H1 (cell line): Measurements from ENCODE around the gene PLBD2. TPM values are rescaled to one million over a fixed set of nuclear protein-coding genes. Genes with fewer than 3 reads are reported as not detected.

ENCODE experiments used
- CTCF ChIA-PET: fragments of 300-600 bp; sonication (Branson Sonifier 250); formaldehyde crosslinking; loops from one replicate; lab custom pipeline; 2021; ENCODE audit not compliant: partially characterized antibody; lab: Charles Lee
- POLR2A ChIA-PET: fragments of 300-600 bp; sonication (Branson Sonifier 250); formaldehyde crosslinking; loops from one replicate; lab custom pipeline; 2021; ENCODE audit warnings: inconsistent platforms; ENCODE audit not compliant: partially characterized antibody; lab: Charles Lee
- DNase-seq, 2 experiments: peaks; one replicate each; pipeline versions ENCODE4 v3.0.0 to v3.0.0-alpha.2; 2010 to 2022; ENCODE audit warnings: low spot score in 2 of 2, low read depth in 1 of 2, mixed read lengths in 1 of 2
- FAIRE-seq: peaks from 2 replicates; lab custom pipeline; 2011; peaks lifted over from hg19 to GRCh38; lab: Jason Lieb, UNC
- H2AFZ ChIP-seq: 2 replicates; pipeline ENCODE4 v1.8.1; 2012; ENCODE audit warnings: low read length, inconsistent platforms
- H2AK5ac ChIP-seq: 2 replicates; pipeline ENCODE4 v1.6.1; 2013; ENCODE audit warnings: low read depth, low read length
- H2BK120ac ChIP-seq: replicated peaks from 2 replicates; pipeline ENCODE3; 2013; ENCODE audit warnings: low read depth, low read length, inconsistent platforms
- H2BK12ac ChIP-seq: 2 replicates; pipeline ENCODE4 v1.6.1; 2013; ENCODE audit warnings: low read depth, low read length
- H2BK15ac ChIP-seq: 2 replicates; pipeline ENCODE4 v1.6.1; 2013; ENCODE audit warnings: low read length
- H2BK20ac ChIP-seq: 2 replicates; pipeline ENCODE4 v1.6.1; 2013; ENCODE audit warnings: low read length
- H2BK5ac ChIP-seq: 2 replicates; pipeline ENCODE4 v1.6.1; 2013; ENCODE audit warnings: low read depth, low read length
- H3K14ac ChIP-seq: 2 replicates; pipeline ENCODE4 v1.6.1; 2013; ENCODE audit warnings: inconsistent platforms; ENCODE audit not compliant: insufficient read length
- H3K18ac ChIP-seq: 2 replicates; pipeline ENCODE4 v1.6.1; 2013; ENCODE audit warnings: low read length; ENCODE audit errors: extremely low read depth
- H3K23ac ChIP-seq: 2 replicates; pipeline ENCODE4 v1.6.1; 2013; ENCODE audit warnings: inconsistent platforms; ENCODE audit not compliant: insufficient read length
- H3K23me2 ChIP-seq: 2 replicates; pipeline ENCODE4 v1.6.1; 2013; ENCODE audit warnings: low read depth, low read length
- H3K27ac ChIP-seq: 2 replicates; pipeline ENCODE4 v1.6.1; 2011; ENCODE audit warnings: low read depth, low read length, inconsistent platforms
- H3K27me3 ChIP-seq, 4 experiments: replicated peaks in 1 of 4; 1 replicate in 1 of 4; 2 replicates in 3 of 4; pipeline versions ENCODE4 v1.6.1 to v1.8.1; 2011 to 2013; ENCODE audit warnings: low read length in 3 of 4, mild to moderate bottlenecking in 3 of 4, inconsistent platforms in 2 of 4, mixed read lengths in 2 of 4, moderate library complexity in 1 of 4; ENCODE audit not compliant: control insufficient read depth in 3 of 4, insufficient read depth in 3 of 4; ENCODE audit errors: extremely low read depth in 1 of 4
- H3K36me3 ChIP-seq, 4 experiments: 2 replicates each; pipeline versions ENCODE4 v1.6.1 to v1.8.1; 2011 to 2013; ENCODE audit warnings: mild to moderate bottlenecking in 4 of 4, low read length in 3 of 4, moderate library complexity in 2 of 4, control low read depth in 1 of 4, inconsistent platforms in 1 of 4; ENCODE audit not compliant: insufficient read depth in 4 of 4, control insufficient read depth in 2 of 4
- H3K4ac ChIP-seq: replicated peaks from 2 replicates; pipeline ENCODE3; 2013; ENCODE audit warnings: low read length, low read depth, mixed read lengths, inconsistent platforms; ENCODE audit not compliant: insufficient read length
- H3K4me1 ChIP-seq, 4 experiments: replicated peaks in 1 of 4; 1 replicate in 1 of 4; 2 replicates in 3 of 4; pipeline versions ENCODE4 v1.6.1 to v1.8.1; 2011 to 2013; ENCODE audit warnings: low read length in 3 of 4, inconsistent platforms in 2 of 4, mixed read lengths in 1 of 4; ENCODE audit not compliant: insufficient read depth in 4 of 4, control insufficient read depth in 3 of 4
- H3K4me2 ChIP-seq, 2 experiments: 2 replicates each; pipeline versions ENCODE4 v1.6.1 to v1.8.1; 2011 to 2013; ENCODE audit warnings: low read depth in 2 of 2, low read length in 2 of 2, control low read depth in 1 of 2, inconsistent platforms in 1 of 2, mild to moderate bottlenecking in 1 of 2; ENCODE audit not compliant: insufficient read depth in 1 of 2
- H3K4me3 ChIP-seq, 4 experiments: fragments of 200-600, 300-600 bp in 1 of 4; sonication (generic), shearing (Covaris generic), sonication (Bioruptor Twin) in 1 of 4; 2 replicates each; pipeline versions ENCODE4 v1.5.1 to v1.8.1; 2011 to 2016; ENCODE audit warnings: low read length in 4 of 4, low read depth in 3 of 4, control low read depth in 2 of 4, inconsistent platforms in 2 of 4, mild to moderate bottlenecking in 2 of 4, mixed read lengths in 1 of 4, moderate library complexity in 1 of 4; ENCODE audit not compliant: insufficient read depth in 2 of 4; ENCODE audit errors: extremely low read depth in 1 of 4
- H3K56ac ChIP-seq: replicated peaks from 2 replicates; pipeline ENCODE3; 2013; ENCODE audit warnings: low read depth, mild to moderate bottlenecking, mixed read lengths, low read length, inconsistent platforms; ENCODE audit not compliant: insufficient read length
- H3K79me1 ChIP-seq: 2 replicates; pipeline ENCODE4 v1.6.1; 2013; ENCODE audit warnings: low read depth, low read length, control low read depth
- H3K79me2 ChIP-seq, 2 experiments: 2 replicates each; pipeline versions ENCODE4 v1.6.1 to v1.8.1; 2012 to 2013; ENCODE audit warnings: low read length in 2 of 2, mild to moderate bottlenecking in 2 of 2, inconsistent platforms in 1 of 2; ENCODE audit not compliant: insufficient read depth in 2 of 2, control insufficient read depth in 1 of 2
- H3K9ac ChIP-seq, 4 experiments: replicated peaks in 1 of 4; 1 replicate in 1 of 4; 2 replicates in 3 of 4; pipeline versions ENCODE4 v1.6.1 to v1.8.1; 2011 to 2013; ENCODE audit warnings: low read depth in 3 of 4, low read length in 3 of 4, control low read depth in 2 of 4, mild to moderate bottlenecking in 2 of 4, moderate library complexity in 2 of 4, inconsistent platforms in 1 of 4; ENCODE audit errors: extremely low read depth in 1 of 4
- H3K9me3 ChIP-seq, 2 experiments: 2 replicates each; pipeline versions ENCODE4 v1.6.1 to v1.8.1; 2012 to 2013; ENCODE audit warnings: mild to moderate bottlenecking in 2 of 2, moderate library complexity in 2 of 2, control low read depth in 1 of 2, inconsistent platforms in 1 of 2, low read depth in 1 of 2, low read length in 1 of 2, mixed read lengths in 1 of 2; ENCODE audit not compliant: insufficient read depth in 2 of 2
- H4K20me1 ChIP-seq, 2 experiments: replicated peaks in 1 of 2; 2 replicates each; pipeline versions ENCODE3 to v1.8.1; 2011 to 2013; ENCODE audit warnings: inconsistent platforms in 2 of 2, low read length in 2 of 2, mild to moderate bottlenecking in 1 of 2; ENCODE audit not compliant: insufficient read depth in 2 of 2, control insufficient read depth in 1 of 2
- H4K5ac ChIP-seq: 2 replicates; pipeline ENCODE4 v1.6.1; 2013; ENCODE audit warnings: low read length, low read depth, mixed read lengths, inconsistent platforms; ENCODE audit not compliant: insufficient read length
- H4K8ac ChIP-seq: 2 replicates; pipeline ENCODE4 v1.8.0; 2013; ENCODE audit warnings: mild to moderate bottlenecking, moderate library complexity, low read length, inconsistent platforms; ENCODE audit not compliant: insufficient read depth; ENCODE audit errors: extremely low read depth
- H4K91ac ChIP-seq: replicated peaks from 2 replicates; pipeline ENCODE3; 2013; ENCODE audit warnings: low read length, mixed read lengths, inconsistent platforms; ENCODE audit not compliant: insufficient read length
- ASH2L ChIP-seq: fragments of 200-600, 300-600 bp; sonication (generic); IDR thresholded peaks from one replicate; pipeline ENCODE4 v1.7.1; 2017; ENCODE audit warnings: low read length
- SIRT6 ChIP-seq: IDR thresholded peaks from one replicate; pipeline ENCODE4 v1.7.1; 2012; ENCODE audit warnings: low read length, inconsistent platforms
- WGBS, 2 experiments: shearing (Covaris generic) in 1 of 2; methylation state at CpG; one replicate each; pipeline versions ENCODE4 v1.1.6 to v1.1.7; 2013 to 2015; ENCODE audit warnings: low lambda C conversion rate in 2 of 2, mixed read lengths in 2 of 2, inconsistent platforms in 1 of 2, low coverage in 1 of 2, missing lambda C conversion rate in 1 of 2; ENCODE audit not compliant: insufficient replicate concordance in 2 of 2, insufficient coverage in 1 of 2, insufficient read length in 1 of 2; ENCODE audit errors: extremely low coverage in 1 of 2, missing lambda C conversion rate in 1 of 2; 5-methylcytosine and 5-hydroxymethylcytosine counted together
- polyA plus RNA-seq, 7 experiments: library from polyadenylated mRNA; depleted of rRNA in 3 of 7; stranded (reverse) in 5 of 7; unstranded in 2 of 7; fragments of >200 nt in 5 of 7; fragments of 200-250 nt in 2 of 7; gene quantifications; 1 replicate in 5 of 7; 2 replicates in 1 of 7; 4 replicates in 1 of 7; pipeline versions ENCODE4 v1.2.1 to v1.2.3, GENCODE V29; 2011 to 2013; ENCODE audit warnings: missing spikeins in 2 of 7, mixed read lengths in 2 of 7
- total RNA-seq: library from RNA; stranded (reverse); fragmentation: NEBNext Ultra II Directional; extraction: Animal tissue kit (Norgen Biotek cat#: 25700); gene quantifications from 2 replicates; pipeline ENCODE4 v1.2.1, GENCODE V29; 2021

PLBD2 gene
- total and polyA plus RNA-seq, 2 of the 8 experiments (the other 6 are each of a cell fraction or from before 2014, with no cell fraction given), result 16.8 to 33.5 TPM

GRCh38 chr12:113333877-113334785 is 24.3 kb upstream of the PLBD2 start:
- Histone ChIP-seq H3K56ac (no peak overlapping the region), H3K9ac (peak overlapping the region in 2 of 4 experiments; percentile 13 to 57; a peak in 5 of 7 replicates), H2AK5ac (no peak overlapping the region), H2BK120ac (no peak overlapping the region), H3K4me1 (peaks cover 0 to 5% (median 1%) of the 10 kb centered on the region in 4 experiments; a peak in 3 of 7 replicates), H3K27me3 (peaks cover 0 to 11% (median 9%) of the 10 kb centered on the region in 4 experiments; a peak in 5 of 7 replicates), H2AFZ (0 out of 2 replicates have a peak overlapping the region, but pooled peaks have one; percentile 15), H4K20me1 (peaks cover 0 to 1% of the 10 kb centered on the region in 2 experiments), H2BK15ac (no peak overlapping the region), H3K9me3 (no peaks in the 10 kb centered on the region), H3K79me1 (no peaks in the 10 kb centered on the region), H2BK20ac (no peak overlapping the region), H3K4ac (no peak overlapping the region), H4K91ac (no peak overlapping the region), H3K36me3 (no peaks in the 10 kb centered on the region), H2BK5ac (no peak overlapping the region), H4K8ac (no peak overlapping the region), H2BK12ac (no peak overlapping the region)
- FAIRE-seq, result no peak
- WGBS, 2 experiments, result 57% methylated on average over 27 of the region's 27 CpGs; no CpG with 5 or more reads in 1 of the 2 experiments
- CTCF ChIA-PET, result interaction anchor here (0.6 to 1.2 kb wide), 2 partner anchors 10 to 388 kb away, joined by 3 to 4 read pairs; no protein-coding TSS in a partner anchor
- POLR2A ChIA-PET, result interaction anchor here (0.6 to 1.9 kb wide), 8 partner anchors 10 to 485 kb away, joined by 3 to 8 read pairs (median 3); no protein-coding TSS in a partner anchor
- no peak for DNase-seq
- TF ChIP-seq ASH2L (peak; percentile 38), SIRT6 (no peak)
- TF ChIP-seq, all 59 proteins: peak for 1
- no peak overlapping the region for H3K27ac ChIP-seq
- H4K5ac ChIP-seq, result no peak overlapping the region
- no peak overlapping the region for H3K14ac ChIP-seq
- peak overlapping the region; percentile 61 to 72 (median 68) for H3K4me3 ChIP-seq
- no peak overlapping the region for H3K23ac ChIP-seq
- H3K79me2 ChIP-seq, result no peaks in the 10 kb centered on the region
- H3K18ac ChIP-seq, result no peak overlapping the region
- H3K23me2 ChIP-seq, result peaks cover 5% of the 10 kb centered on the region; the same call in 1 of the 2 replicates
- peak overlapping the region; percentile 81 to 87 for H3K4me2 ChIP-seq
